Gastroesophageal sphincter (tissue), 4 donors: ENCODE measurements around the gene THADA. TPM values are rescaled to one million over a fixed set of nuclear protein-coding genes. Genes with fewer than 3 reads are reported as not detected.
A peak's percentile ranks its signal among the peaks of the same experiment; 100 is the strongest.

Source experiments
- ATAC-seq: fragments of 150-250 bp; one replicate; pipeline ENCODE4 v1.9.1; 2016; ENCODE audit warnings: mild to moderate bottlenecking, moderate library complexity
- H3K27ac ChIP-seq, 4 donors: fragments of 200-600 bp; sonication (generic) in 3 of 4; 1 replicate in 3 of 4; 2 replicates in 1 of 4; pipeline ENCODE4 v1.5.1; 2016 to 2019
- H3K27me3 ChIP-seq: fragments of 200-600 bp; sonication (generic); one replicate; pipeline ENCODE4 v1.5.1; 2019
- H3K36me3 ChIP-seq, 2 donors: fragments of 200-600 bp; sonication (generic); one replicate each; pipeline ENCODE4 v1.5.1; 2019; ENCODE audit warnings: control low read depth in 1 of 2
- H3K4me1 ChIP-seq, 3 donors: fragments of 200-600 bp; sonication (generic); 1 replicate in 2 of 3; 2 replicates in 1 of 3; pipeline ENCODE4 v1.5.1; 2016 to 2019; ENCODE audit warnings: control low read depth in 2 of 3
- H3K4me3 ChIP-seq, 2 donors: fragments of 200-600 bp; sonication (generic); one replicate each; pipeline ENCODE4 v1.5.1; 2019; ENCODE audit warnings: mild to moderate bottlenecking in 1 of 2, moderate library complexity in 1 of 2
- H3K9me3 ChIP-seq, 3 donors: fragments of 200-600 bp; sonication (generic); one replicate each; pipeline ENCODE4 v1.5.1; 2017 to 2019; ENCODE audit warnings: control low read depth in 2 of 3
- EP300 ChIP-seq: sonication (generic); formaldehyde crosslinking; IDR thresholded peaks from one replicate; pipeline ENCODE4 v1.6.1; 2017; ENCODE audit warnings: antibody characterized with exemption, mild to moderate bottlenecking
- POLR2A ChIP-seq, 2 donors: fragments of 450-650 bp; IDR thresholded peaks; one replicate each; pipeline ENCODE4 v1.6.1; 2017; ENCODE audit warnings: antibody characterized with exemption in 2 of 2, mild to moderate bottlenecking in 2 of 2, moderate library complexity in 1 of 2
- POLR2AphosphoS5 ChIP-seq: sonication (generic); formaldehyde crosslinking; IDR thresholded peaks from one replicate; pipeline ENCODE4 v1.6.1; 2017; ENCODE audit warnings: antibody characterized with exemption
- WGBS, 2 donors: methylation state at CpG; one replicate each; pipeline ENCODE4 v1.1.5; 2018; ENCODE audit warnings: low coverage in 1 of 2; 5-methylcytosine and 5-hydroxymethylcytosine counted together
- total RNA-seq, 4 donors: library from RNA; depleted of rRNA; stranded (reverse); fragments of >200 nt; gene quantifications; one replicate each; pipeline ENCODE4 v1.1.0, GENCODE V29; 2016
- TF ChIP-seq, protein P1 (sequence below), 4 experiments: fragments of 200-600 bp in 2 of 4; fragments of 450-650 bp in 2 of 4; sonication (generic) in 1 of 4; IDR thresholded peaks; one replicate each; pipeline ENCODE4 v1.5.1; 2017 to 2019; ENCODE audit warnings: antibody characterized with exemption in 4 of 4, mild to moderate bottlenecking in 2 of 4, moderate library complexity in 2 of 4

THADA gene
- total RNA-seq, 4 donors from 2014 or later: 19.7 to 34.4 (median 22.3) TPM

DNA sequence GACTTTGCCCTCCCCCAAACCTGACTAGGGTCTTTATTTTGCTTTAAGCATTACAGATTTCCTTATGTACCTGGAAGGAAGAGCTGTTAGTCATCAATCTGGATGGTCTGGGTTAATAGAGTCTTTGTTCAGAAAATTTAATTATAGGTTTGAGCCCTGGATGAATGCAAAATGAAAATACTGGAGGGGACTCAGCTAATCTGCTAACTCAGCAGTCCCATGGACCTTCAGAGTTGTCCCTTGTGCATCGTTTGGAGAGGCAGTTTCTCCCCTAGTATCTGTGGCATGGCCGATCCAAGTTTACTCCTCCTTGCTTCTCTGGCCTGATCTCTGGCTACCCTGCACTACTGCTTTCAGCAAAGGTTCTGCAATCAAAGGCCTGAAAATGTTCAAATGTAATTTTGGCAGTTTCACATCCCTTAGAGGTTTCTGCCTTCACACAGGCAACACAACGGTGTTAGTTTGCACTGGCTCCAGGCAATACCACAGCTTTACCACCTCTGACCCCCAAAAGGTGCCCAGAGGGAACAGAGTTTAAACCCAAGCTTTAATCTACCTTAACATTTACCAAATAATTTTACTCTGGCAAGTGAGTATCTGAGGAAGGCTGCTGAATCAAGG is 134.3 kb downstream of the THADA start:
- Histone ChIP-seq H3K9me3 (no peaks in the 10 kb centered on the region), H3K4me1 (peaks cover 29 to 76% (median 38%) of the 10 kb centered on the region in 3 donors), H3K4me3 (no peak overlapping the region), H3K36me3 (no peaks in the 10 kb centered on the region), H3K27me3 (no peaks in the 10 kb centered on the region), H3K27ac (peak overlapping the region in 3 of 4 donors; percentile 41 to 64 (median 45))
- TF ChIP-seq EP300 (no peak), POLR2AphosphoS5 (no peak), POLR2A (IDR thresholded peaks at IDR 0.05) (no peak)
- TF ChIP-seq, protein P1, sequence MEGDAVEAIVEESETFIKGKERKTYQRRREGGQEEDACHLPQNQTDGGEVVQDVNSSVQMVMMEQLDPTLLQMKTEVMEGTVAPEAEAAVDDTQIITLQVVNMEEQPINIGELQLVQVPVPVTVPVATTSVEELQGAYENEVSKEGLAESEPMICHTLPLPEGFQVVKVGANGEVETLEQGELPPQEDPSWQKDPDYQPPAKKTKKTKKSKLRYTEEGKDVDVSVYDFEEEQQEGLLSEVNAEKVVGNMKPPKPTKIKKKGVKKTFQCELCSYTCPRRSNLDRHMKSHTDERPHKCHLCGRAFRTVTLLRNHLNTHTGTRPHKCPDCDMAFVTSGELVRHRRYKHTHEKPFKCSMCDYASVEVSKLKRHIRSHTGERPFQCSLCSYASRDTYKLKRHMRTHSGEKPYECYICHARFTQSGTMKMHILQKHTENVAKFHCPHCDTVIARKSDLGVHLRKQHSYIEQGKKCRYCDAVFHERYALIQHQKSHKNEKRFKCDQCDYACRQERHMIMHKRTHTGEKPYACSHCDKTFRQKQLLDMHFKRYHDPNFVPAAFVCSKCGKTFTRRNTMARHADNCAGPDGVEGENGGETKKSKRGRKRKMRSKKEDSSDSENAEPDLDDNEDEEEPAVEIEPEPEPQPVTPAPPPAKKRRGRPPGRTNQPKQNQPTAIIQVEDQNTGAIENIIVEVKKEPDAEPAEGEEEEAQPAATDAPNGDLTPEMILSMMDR (IDR thresholded peaks at IDR 0.05): no peak
- 55 to 61% methylated on average over 2 to 3 of the region's 3 CpGs for whole genome bisulfite sequencing, 2 donors
- ATAC-seq: no peak

- Histone ChIP-seq H3K4me1 (peaks cover 29 to 84% (median 38%) of the 10 kb centered on the region in 3 donors), H3K36me3 (no peaks in the 10 kb centered on the region), H3K27ac (peak overlapping the region; percentile 22 to 64 (median 35)), H3K9me3 (no peaks in the 10 kb centered on the region), H3K27me3 (no peaks in the 10 kb centered on the region), H3K4me3 (no peak overlapping the region)
- TF ChIP-seq POLR2AphosphoS5 (no peak), EP300 (no peak), POLR2A (IDR thresholded peaks at IDR 0.05) (no peak)
- TF ChIP-seq, protein P1 (IDR thresholded peaks at IDR 0.05): no peak
- WGBS, 2 donors: 64 to 84% methylated on average over 4 of the region's 4 CpGs
- no peak for ATAC-seq
These were observed 135.1 kb downstream of the THADA start for GRCh38 chr2:43460611-43461365.

DNA sequence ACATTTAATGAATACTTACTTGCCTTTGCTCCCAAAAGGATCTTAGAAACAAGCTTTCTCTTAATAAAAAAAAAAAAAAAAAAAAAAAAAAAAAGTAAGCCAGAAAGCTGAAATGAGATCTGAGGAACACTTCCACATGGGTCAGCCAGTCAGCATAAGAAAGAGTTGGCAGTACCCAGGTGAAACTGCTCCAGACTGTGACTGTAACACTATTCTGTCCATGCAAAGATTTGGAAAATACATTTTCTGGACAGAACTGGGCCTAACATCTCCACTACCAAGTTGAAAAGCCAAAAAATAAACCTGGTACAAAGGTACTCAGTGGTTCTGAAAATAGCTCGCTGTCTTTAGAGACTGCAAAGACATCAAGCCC is 135.7 kb downstream of the THADA start:
- no peaks in the 10 kb centered on the region for H3K36me3 ChIP-seq
- H3K27ac ChIP-seq: peak overlapping the region in 1 of 4 donors; percentile 64
- H3K4me1 ChIP-seq: peaks cover 29 to 88% (median 38%) of the 10 kb centered on the region in 3 donors
- 80 to 90% methylated on average over 1 of the region's 1 CpG for WGBS, 2 donors
- TF ChIP-seq EP300 (no peak), POLR2AphosphoS5 (no peak), POLR2A (IDR thresholded peaks at IDR 0.05) (no peak)
- TF ChIP-seq, protein P1 (IDR thresholded peaks at IDR 0.05): no peak
- no peaks in the 10 kb centered on the region for H3K27me3 ChIP-seq
- no peak for ATAC-seq
- H3K9me3 ChIP-seq: no peaks in the 10 kb centered on the region
- H3K4me3 ChIP-seq: no peak overlapping the region

DNA sequence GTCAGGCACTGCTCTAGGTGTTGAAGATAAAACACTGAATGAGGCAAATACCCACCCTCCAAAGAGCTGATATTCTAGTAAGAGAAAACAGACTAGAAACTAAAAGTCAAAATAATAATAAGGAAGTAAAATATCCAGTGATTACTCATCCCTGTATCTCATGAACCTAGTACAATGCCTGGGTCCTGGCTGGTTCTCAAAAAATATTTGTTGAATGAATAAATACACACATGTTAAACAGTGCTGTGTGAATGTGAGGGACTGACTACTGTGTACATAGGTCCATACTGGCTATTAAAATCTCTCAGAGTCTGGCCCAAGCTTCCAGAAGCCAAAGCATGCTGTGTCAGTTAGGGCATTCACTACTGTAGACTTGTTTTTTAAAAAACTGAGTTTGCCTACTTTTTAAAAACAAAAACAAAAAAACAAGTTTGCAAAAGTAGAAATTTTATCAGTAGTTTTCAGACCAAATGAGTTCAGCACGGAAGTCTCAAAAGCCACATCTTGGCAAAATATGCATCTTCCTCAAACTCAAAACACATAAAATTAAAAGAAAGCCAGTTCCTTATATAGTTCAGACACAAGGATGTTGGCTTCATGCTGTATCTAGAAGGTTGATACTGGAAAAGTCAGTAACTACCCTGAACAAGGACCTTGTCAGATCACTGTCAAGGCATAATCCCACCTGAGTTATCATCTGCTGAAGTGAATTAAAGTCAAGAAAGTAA is 136.2 kb downstream of the THADA start:
- 58 to 78% methylated on average over 1 of the region's 1 CpG for WGBS, 2 donors
- Histone ChIP-seq H3K4me1 (peaks cover 29 to 83% (median 36%) of the 10 kb centered on the region in 3 donors), H3K36me3 (no peaks in the 10 kb centered on the region), H3K27me3 (no peaks in the 10 kb centered on the region), H3K27ac (peak overlapping the region in 3 of 4 donors; percentile 23 to 64 (median 29)), H3K9me3 (no peaks in the 10 kb centered on the region), H3K4me3 (no peak overlapping the region)
- TF ChIP-seq, protein P1 (IDR thresholded peaks at IDR 0.05): no peak
- no peak for TF ChIP-seq POLR2A (IDR thresholded peaks at IDR 0.05)
- no peak for TF ChIP-seq EP300
- TF ChIP-seq POLR2AphosphoS5: no peak
- no peak for ATAC-seq
